Measurements from ENCODE around the gene KIAA1210. TPM values are rescaled to one million over a fixed set of nuclear protein-coding genes. Genes with fewer than 3 reads are reported as not detected.

KIAA1210 gene
- total RNA-seq, 1 experiment from 2014 or later: not detected

DNA sequence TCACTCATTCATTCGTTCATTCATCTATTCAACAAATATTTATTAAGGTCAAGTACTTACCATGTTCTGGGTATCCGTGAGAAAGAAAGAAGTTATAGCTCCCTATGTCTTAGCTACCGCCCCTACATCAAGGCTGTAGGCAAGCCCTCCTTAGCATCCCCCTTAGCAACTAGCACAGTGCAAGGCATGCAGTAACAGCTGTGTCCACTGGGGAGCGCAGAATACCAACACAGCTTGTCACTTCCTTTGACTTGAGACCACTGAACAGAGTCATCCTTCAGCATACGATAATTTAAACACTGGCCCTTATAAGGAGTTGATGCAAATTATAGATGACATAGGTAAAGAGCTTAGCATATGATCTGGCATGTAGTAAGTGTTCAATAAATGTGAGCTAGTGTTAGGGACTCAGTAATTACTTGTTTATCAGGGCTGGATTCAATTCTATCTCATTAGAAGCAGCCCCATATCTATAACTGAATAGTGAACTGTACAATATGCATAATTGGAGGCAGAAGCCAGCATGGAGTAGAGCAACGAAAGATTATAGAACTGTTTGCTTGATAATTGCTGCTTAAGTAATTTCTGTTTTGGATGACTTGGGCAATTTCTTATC, 8.7 kb downstream of the KIAA1210 start:
- no peaks in the 10 kb centered on the region for H3K9me3 ChIP-seq (ENCODE audit: insufficient read depth, low read depth)
- TF ChIP-seq, protein P1, sequence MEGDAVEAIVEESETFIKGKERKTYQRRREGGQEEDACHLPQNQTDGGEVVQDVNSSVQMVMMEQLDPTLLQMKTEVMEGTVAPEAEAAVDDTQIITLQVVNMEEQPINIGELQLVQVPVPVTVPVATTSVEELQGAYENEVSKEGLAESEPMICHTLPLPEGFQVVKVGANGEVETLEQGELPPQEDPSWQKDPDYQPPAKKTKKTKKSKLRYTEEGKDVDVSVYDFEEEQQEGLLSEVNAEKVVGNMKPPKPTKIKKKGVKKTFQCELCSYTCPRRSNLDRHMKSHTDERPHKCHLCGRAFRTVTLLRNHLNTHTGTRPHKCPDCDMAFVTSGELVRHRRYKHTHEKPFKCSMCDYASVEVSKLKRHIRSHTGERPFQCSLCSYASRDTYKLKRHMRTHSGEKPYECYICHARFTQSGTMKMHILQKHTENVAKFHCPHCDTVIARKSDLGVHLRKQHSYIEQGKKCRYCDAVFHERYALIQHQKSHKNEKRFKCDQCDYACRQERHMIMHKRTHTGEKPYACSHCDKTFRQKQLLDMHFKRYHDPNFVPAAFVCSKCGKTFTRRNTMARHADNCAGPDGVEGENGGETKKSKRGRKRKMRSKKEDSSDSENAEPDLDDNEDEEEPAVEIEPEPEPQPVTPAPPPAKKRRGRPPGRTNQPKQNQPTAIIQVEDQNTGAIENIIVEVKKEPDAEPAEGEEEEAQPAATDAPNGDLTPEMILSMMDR (conservative IDR thresholded peaks at IDR 0.05): peak; percentile 97
- TF ChIP-seq EZH2 (IDR thresholded peaks at IDR 0.05; ENCODE audit: low read depth): no peak
- H3K4me3 ChIP-seq: no peak overlapping the region
- no peaks in the 10 kb centered on the region for H3K9me2 ChIP-seq (ENCODE audit: insufficient read depth)
- H3K79me2 ChIP-seq (ENCODE audit: low read depth): no peaks in the 10 kb centered on the region
- no TSS peak for BruUV-seq (replicated peaks)
- no peaks in the 10 kb centered on the region for H3K36me3 ChIP-seq (ENCODE audit: low read depth)
- H3F3A ChIP-seq (ENCODE audit: insufficient read depth, low read depth): no peaks in the 10 kb centered on the region
- CTCF ChIA-PET: interaction anchor here (0.5 to 1.4 kb wide), 6 partner anchors 52 to 557 kb away, joined by 3 to 6 read pairs (median 4); no protein-coding TSS in a partner anchor
- intact Hi-C loops (cut with micrococcal nuclease; ENCODE audit: unreplicated experiment): loop anchor here (1.0 to 5.0 kb wide), 4 partner anchors 63 to 393 kb away; no protein-coding TSS in a partner anchor
- H3K27me3 ChIP-seq (ENCODE audit: insufficient read depth, low read depth): peaks cover 22% of the 10 kb centered on the region
- POLR2A ChIA-PET (ENCODE audit: unreplicated experiment): interaction anchor here (0.5 kb wide), 1 partner anchor 154 kb away, joined by 9 read pairs; no protein-coding TSS in a partner anchor
- H3K4me2 ChIP-seq: no peak overlapping the region
- peak; percentile 50 to 57 for DNase-seq
- H4K20me1 ChIP-seq (ENCODE audit: insufficient read depth): no peaks in the 10 kb centered on the region
- H3K27ac ChIP-seq: no peak overlapping the region
- H2AFZ ChIP-seq: no peak overlapping the region
- H3K4me1 ChIP-seq (replicated peaks; ENCODE audit: insufficient read depth): no peaks in the 10 kb centered on the region

DNA sequence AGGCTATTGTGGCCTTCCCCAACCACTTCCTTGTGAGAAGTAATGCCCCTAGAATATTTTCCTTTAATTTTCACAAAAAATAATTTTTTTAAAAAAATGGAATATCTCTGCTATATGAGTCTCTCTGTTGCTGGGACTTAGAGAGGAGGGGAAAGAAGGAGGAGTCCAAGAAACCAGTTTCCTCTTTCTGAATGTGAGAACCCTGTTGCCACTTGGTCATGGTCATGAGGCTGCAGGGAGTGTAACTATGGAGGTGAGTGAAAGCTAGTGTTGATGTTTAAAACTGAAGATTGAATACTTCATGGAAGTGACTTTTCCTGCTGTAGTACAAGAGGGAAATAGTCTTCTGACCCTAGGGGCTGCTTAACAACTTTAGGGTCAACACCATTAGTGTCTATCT, 20.4 kb downstream of the KIAA1210 start:
- Histone ChIP-seq H3K4me3 (no peak overlapping the region), H4K20me1 (ENCODE audit: insufficient read depth) (no peaks in the 10 kb centered on the region), H3K9me3 (ENCODE audit: insufficient read depth, low read depth) (no peaks in the 10 kb centered on the region), H3K27me3 (ENCODE audit: insufficient read depth, low read depth) (peaks cover 7% of the 10 kb centered on the region; the same call in 1 of the 2 replicates), H3K9me2 (ENCODE audit: insufficient read depth) (no peaks in the 10 kb centered on the region; the same call in 1 of the 2 replicates), H3K36me3 (ENCODE audit: low read depth) (no peaks in the 10 kb centered on the region), H3K27ac (no peak overlapping the region), H3F3A (ENCODE audit: insufficient read depth, low read depth) (no peaks in the 10 kb centered on the region), H3K79me2 (ENCODE audit: low read depth) (no peaks in the 10 kb centered on the region), H3K4me2 (no peak overlapping the region), H2AFZ (no peak overlapping the region), H3K4me1 (replicated peaks; ENCODE audit: insufficient read depth) (no peaks in the 10 kb centered on the region)
- DNase-seq: no peak
- intact Hi-C loops (cut with micrococcal nuclease; ENCODE audit: unreplicated experiment): no loop called here
- POLR2A ChIA-PET (ENCODE audit: unreplicated experiment): no interaction called here
- TF ChIP-seq, protein P1 (conservative IDR thresholded peaks at IDR 0.05): no peak
- TF ChIP-seq EZH2 (IDR thresholded peaks at IDR 0.05; ENCODE audit: low read depth): no peak
- BruUV-seq (replicated peaks): no TSS peak
- CTCF ChIA-PET: interaction anchor here (0.5 kb wide), 1 partner anchor 40 kb away, joined by 4 read pairs; no protein-coding TSS in a partner anchor

DNA sequence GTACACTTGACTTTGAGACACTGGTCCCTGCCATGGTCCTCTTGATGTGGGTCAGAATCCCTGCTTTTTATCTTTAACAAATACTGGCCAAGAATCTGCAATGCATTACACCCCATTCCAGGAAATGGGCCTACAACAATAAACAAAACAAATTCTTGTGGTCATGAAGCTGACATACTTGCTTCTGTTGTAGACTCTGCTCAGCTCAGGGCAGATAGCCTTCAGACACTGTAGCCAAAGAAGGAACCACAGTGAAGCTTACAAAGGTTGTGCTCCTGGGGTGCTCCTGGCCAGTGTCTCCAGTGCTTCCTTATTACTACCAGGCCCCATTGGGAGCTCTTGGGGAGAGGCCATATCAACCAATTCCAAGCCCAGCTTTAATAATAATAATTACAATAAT, 21.8 kb downstream of the KIAA1210 start:
- Histone ChIP-seq H3K79me2 (ENCODE audit: low read depth) (no peaks in the 10 kb centered on the region), H3K9me2 (ENCODE audit: insufficient read depth) (no peaks in the 10 kb centered on the region; the same call in 1 of the 2 replicates), H2AFZ (no peak overlapping the region), H4K20me1 (ENCODE audit: insufficient read depth) (no peaks in the 10 kb centered on the region), H3K9me3 (ENCODE audit: insufficient read depth, low read depth) (no peaks in the 10 kb centered on the region), H3K4me2 (no peak overlapping the region), H3K27me3 (ENCODE audit: insufficient read depth, low read depth) (peaks cover 7% of the 10 kb centered on the region; the same call in 1 of the 2 replicates), H3F3A (ENCODE audit: insufficient read depth, low read depth) (no peaks in the 10 kb centered on the region), H3K4me3 (no peak overlapping the region), H3K36me3 (ENCODE audit: low read depth) (no peaks in the 10 kb centered on the region), H3K27ac (no peak overlapping the region), H3K4me1 (replicated peaks; ENCODE audit: insufficient read depth) (no peaks in the 10 kb centered on the region)
- TF ChIP-seq, protein P1 (conservative IDR thresholded peaks at IDR 0.05): no peak
- no peak for TF ChIP-seq EZH2 (IDR thresholded peaks at IDR 0.05; ENCODE audit: low read depth)
- BruUV-seq (replicated peaks): no TSS peak
- no peak for DNase-seq
- intact Hi-C loops (cut with micrococcal nuclease; ENCODE audit: unreplicated experiment): no loop called here
- POLR2A ChIA-PET (ENCODE audit: unreplicated experiment): no interaction called here
- CTCF ChIA-PET: interaction anchor here (0.6 kb wide), 2 partner anchors 39 to 504 kb away, joined by 5 to 9 read pairs; no protein-coding TSS in a partner anchor

Data from PC-9 (cell line).